ENCODE data around the gene RASA4B. TPM values are rescaled to one million over a fixed set of nuclear protein-coding genes. Genes with fewer than 3 reads are reported as not detected.

Gene RASA4B
- total RNA-seq, 1 donor from 2014 or later: 11.4 TPM

Other genes with a start within 250 kb of the RASA4B start
- 10.2 TPM for gene SH2B2, start 230.9 kb downstream of the RASA4B start, total RNA-seq
- not detected for gene SPDYE6, start 161.3 kb downstream of the RASA4B start, total RNA-seq
- 15.5 TPM for gene PRKRIP1, start 121.4 kb downstream of the RASA4B start, total RNA-seq
- gene ORAI2, start 84.2 kb downstream of the RASA4B start, total RNA-seq: 19.2 TPM
- 16.7 TPM for gene ALKBH4, start 52.9 kb downstream of the RASA4B start, total RNA-seq
- gene LRWD1, start 52.8 kb downstream of the RASA4B start, total RNA-seq: 55.4 TPM
- 11.8 TPM for gene POLR2J, start 38.9 kb downstream of the RASA4B start, total RNA-seq
- gene UPK3BL2, start 25.9 kb upstream of the RASA4B start, total RNA-seq: 1.6 TPM
- gene SPDYE2, start 33.4 kb upstream of the RASA4B start, total RNA-seq: not detected
- gene POLR2J3, start 54.8 kb upstream of the RASA4B start, total RNA-seq: 21.2 TPM
- gene RASA4, start 99.0 kb upstream of the RASA4B start, total RNA-seq: 27.3 TPM
- gene UPK3BL1, start 125.0 kb upstream of the RASA4B start, total RNA-seq: 9.0 TPM
- gene SPDYE2B, start 132.5 kb upstream of the RASA4B start, total RNA-seq: not detected
- gene POLR2J2, start 153.9 kb upstream of the RASA4B start, total RNA-seq: 1.2 TPM
- 18.3 TPM for gene FAM185A, start 231.2 kb upstream of the RASA4B start, total RNA-seq